HL-60 (cell line): ENCODE results near the gene GRIN2C.

Experiments used
- CTCF ChIP-seq: IDR thresholded peaks from one replicate; pipeline ENCODE4 v1.5.1; 2011; ENCODE audit warnings: low read length, control low read depth, inconsistent platforms; ENCODE audit not compliant: insufficient read depth
- GABPA ChIP-seq: IDR thresholded peaks from 2 replicates; pipeline ENCODE4 v1.6.1; 2012; ENCODE audit warnings: low read depth
- REST ChIP-seq: IDR thresholded peaks from 2 replicates; pipeline ENCODE4 v1.6.1; 2012; ENCODE audit warnings: low read depth; ENCODE audit not compliant: insufficient replicate concordance

- no peak for TF ChIP-seq CTCF
- TF ChIP-seq REST = no peak
- no peak for TF ChIP-seq GABPA
These were observed at the start of gene GRIN2C for GRCh38 chr17:74859459-74860228.
